Measurements from ENCODE around the gene COL2A1.

Gene COL2A1

DNA sequence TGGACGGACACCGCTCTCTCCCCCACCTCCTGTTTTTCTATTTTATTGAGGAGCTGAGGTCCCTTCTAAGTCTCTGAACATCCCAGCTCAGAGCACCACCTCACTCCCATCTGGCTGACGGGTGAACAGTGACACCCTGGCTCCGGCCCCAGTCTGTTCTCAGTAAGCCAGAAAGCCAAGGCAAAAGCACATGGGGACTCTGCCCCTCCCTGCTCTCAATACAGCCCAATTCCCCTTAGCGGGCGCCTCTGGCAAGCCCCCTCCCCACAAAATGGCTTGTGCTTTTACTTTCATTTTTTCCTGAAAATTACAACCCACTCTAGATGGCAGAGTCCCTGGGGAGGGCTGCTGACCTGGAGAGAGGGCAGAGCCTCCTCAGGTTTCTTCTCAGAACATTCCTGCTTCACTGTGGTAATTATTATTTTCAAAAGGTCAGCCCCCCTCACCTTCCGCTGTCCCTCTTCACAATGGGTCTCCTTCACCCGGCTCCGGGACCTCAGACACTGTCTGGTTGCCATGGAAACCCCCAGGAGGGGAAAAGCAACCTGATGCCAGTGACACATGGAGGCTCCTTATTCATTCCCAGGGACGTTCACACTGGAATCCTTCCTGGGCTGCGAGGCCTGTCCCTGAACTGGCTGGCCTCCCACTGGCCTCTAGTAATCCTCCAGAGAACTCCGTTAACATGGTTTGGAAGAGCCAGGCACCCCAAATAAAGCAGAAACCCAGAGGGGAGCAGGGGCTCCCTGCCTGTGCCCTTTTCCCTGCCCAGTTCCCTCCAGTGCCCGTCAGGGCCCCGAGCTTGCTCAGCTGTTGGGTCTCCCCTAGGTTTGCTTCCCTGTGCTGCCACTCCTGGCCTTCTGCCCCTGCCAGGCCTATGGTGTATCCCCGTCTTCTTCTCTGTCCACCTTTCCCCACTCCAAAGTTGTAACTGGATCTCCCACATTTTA, 15.9 kb downstream of the COL2A1 start:
- DNase-seq: peak; percentile 77

DNA sequence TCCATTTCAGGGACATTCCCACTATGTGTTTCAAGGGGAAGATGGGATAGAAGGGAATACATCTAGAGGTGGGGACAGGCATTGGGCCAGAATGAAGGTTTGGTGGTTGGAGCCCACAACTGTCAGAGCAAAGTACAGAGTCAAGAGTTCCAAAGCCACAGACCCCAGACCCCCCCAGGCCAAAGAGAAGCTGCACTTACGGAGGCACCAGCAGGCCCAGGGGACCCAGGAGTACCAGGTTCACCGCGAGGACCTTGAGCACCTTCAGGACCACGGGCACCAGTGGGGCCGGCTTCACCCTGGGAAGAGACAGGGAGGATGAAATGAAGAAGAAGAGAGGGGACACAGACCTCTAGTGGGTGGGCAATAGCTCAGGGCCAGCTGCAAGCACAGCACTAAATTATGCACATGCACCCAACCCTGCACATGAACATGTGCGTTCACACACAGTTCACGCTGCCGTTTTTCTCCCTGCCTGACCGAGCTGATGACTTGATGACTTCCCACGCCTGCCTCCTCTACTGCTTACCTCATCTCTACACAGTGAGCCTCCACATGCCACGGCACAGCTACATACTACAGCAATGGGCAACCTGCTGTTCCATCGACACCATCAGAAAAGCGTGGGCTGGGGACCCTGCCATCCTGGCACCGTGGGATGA, 16.7 kb downstream of the COL2A1 start:
- DNase-seq: peak; percentile 53

DNA sequence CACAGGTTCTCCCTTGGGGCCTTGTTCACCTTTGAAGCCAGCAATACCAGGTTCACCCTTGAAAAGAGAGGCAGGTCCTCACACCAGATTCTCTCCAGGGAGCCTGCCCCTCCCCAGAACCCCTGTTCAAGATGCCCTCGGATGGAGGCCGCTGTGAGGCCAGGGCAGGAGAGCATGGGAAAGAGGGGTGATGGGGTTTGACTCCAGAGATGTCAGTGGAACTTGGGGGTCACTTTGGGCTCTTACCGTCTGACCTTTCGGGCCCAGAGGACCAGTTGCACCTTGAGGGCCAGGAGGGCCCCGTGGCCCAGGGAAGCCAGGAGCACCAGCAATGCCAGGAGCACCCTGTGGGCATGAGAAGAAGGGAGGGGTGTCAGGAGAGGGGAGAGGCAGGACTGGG, 17.4 kb downstream of the COL2A1 start:
- no peak for DNase-seq

DNA sequence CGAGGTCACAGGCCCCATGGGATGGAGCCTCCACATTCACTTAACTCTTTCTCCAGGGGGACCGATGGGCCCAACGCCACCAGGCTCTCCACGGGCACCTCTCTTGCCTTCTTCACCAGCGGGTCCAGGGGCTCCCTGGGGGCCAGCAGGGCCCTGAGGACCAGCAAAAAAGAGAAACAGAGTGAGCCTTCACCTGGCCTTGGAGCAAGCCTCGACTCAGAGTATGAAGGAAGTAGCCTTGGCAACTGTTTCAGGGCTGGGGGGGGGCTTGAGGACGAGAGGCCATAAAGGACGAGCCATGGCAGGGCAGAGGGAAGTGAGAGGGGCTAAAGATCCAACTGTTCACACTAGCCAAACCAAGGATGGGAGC, 18.0 kb downstream of the COL2A1 start:
- no peak for DNase-seq

DNA sequence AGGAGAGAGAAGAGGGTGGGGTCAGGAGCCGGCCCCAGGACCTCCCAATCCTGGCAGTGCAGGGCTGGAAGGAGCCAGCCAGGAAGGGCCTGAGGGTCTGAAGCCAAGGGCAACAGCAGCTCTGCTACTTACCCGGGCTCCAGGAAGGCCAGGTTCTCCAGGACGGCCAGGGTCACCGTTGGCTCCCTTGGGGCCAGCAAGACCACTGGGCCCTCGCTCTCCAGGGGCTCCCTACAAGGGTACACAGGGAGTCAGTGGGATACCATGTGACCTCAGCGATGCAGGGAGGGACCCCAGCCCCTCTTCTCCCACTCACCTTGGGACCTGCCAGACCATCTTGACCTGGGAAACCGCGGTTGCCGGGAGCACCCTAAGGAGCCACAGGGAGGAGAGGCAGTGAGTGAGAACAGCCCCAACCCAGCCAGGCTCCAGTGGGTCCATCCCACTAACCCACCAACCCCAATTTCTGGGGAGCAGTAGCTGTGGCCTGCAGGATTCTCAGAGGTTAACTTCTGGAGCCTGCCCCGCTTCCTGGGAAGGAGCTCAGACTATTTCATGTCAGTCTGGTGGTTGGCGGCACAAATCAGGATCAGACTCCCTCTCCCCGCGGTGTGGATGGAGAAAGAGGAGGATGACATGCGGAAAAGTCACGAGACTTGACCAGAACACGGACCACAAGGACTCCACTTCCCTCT, 18.5 kb downstream of the COL2A1 start:
- no peak for DNase-seq

DNA sequence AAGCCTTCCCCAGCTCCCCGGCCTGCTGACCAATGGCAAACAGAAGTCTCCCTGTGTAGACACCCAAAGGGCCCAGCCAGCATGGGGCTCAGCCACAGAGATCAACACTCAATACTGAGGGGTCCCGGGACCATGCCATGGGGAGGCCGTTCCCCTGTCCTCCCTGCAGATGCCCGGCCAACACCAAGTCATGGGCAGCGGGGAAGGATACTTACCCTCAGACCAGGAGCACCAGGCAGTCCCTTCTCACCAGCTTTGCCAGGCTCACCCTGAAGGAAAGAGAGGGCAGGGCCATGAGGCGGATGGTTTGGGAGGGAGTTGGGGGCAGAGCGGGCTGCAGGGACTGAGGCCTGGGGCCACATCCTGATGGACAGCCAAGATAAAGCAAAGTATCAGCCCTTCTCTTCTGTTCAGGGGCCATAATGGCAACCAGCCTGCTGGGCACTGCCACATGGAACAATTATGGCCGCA, 19.9 kb downstream of the COL2A1 start:
- DNase-seq: no peak

DNA sequence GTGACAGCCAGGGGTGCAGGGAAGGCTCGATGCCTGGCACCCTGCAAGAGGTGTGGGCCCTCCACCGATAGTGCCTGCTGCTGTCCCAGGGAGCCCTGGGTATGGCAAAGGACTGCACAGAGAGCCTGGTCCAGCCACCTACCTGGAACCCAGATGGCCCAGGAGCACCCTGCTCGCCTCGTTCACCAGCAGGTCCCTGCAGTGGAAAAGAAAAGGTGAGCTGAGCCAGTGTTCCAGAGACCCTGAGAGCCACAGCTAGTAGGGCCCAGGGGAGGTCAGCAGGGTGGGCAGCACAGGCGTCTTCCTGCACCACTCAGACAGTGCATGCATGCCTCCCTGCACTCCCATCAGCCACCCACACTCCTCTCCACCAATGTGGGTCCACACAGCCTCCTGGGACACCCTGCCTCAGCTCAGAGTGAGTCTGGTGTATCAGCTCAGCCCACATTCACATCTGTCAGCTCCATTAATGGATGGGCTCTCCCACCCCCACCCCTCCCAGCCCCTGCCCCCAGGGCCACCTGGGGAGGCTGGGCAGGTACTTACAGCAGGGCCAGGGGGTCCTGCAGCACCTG, 20.6 kb downstream of the COL2A1 start:
- DNase-seq: peak; percentile 31

DNA sequence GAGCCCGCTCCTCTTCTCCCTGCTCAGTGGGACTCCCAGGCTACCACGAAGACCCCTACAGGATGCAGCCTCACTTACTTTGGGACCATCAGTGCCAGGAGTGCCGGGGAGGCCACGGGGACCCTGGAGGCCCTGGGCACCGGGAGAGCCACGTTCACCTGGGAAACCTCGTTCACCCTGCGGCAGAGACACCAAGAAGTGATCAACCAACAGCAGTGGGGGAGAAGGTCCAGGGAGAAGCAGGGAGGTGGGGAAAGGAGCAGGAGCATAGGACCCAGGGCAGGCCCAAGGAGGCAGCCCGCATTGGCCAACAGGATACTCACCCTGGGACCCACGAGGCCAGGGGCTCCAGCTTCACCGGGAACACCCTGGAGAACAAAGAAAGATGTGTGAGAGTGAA, 21.5 kb downstream of the COL2A1 start:
- no peak for DNase-seq

GRCh38 chr12:47982311-47982710, 22.0 kb downstream of the COL2A1 start:
- no peak for DNase-seq

DNA sequence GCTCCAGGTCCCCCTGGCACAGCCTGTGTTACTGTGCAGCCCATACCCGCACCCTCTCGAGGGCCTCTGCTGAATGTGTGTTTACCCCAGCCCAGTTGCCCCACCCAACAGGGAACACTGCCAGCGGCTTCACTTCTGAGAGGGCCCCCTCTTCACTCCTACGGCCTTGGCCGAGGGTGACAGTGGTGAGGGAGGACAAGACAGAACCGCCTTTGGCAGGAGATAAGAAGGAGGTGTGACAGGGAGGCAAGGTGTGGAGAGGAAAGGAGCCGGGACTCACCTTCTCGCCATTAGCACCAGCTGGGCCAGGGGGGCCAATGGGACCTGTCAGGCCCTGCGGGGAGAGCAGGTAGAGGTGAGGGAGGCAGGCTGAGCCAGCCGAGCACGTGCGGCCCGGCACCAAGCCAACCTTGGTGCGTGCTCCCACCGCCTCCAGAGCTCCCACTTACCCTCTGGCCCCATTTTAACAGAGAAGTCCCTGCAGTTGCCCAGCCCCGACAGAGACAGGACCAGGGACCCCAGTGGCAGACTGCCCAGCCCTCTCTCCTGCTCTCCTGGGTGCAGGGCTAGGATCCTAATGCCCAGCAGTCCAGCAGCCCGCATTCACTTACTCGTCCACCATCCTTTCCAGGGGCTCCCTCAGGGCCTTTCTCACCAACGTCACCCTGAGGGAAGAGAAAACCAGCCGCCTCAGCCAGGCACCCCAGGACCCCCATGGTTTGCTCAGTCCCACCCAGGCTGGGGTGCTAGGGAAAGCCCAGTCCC, 22.6 kb downstream of the COL2A1 start:
- no peak for DNase-seq

DNA sequence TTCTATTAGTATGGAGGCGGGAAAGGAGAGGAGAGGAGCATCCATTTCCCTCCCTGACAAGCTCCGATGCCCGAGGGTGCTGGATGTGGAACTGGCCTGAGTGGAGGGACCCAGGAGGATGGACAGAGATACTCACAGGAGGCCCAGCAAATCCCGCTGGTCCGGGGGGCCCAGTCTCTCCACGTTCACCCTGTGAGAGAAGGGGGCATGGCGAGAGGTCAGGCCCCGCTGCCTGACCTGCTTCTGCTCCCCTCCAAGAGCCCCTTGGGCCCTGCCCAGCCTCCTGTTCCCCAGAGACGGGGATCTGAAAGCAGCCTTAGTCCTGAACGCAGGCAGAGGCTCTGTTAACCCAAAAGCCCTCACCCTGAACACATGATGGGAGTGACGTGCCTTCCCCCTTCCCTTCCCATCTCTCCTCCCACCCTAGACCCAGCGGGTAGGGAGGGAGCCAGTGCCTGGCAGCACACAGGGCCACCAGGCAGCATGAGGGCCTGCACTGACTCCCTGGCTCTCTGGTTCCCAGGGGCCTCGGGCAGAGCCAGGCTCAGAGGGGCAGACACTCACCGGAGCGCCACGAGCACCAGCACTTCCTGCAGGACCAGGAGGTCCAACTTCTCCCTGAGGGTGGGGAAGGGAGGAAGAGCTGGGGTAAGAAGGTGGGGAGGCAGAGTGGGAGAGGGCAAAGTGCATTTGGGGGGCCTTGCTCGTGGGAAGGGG, 23.3 kb downstream of the COL2A1 start:
- DNase-seq: no peak

- no peak for DNase-seq
These were observed 24.1 kb downstream of the COL2A1 start for GRCh38 chr12:47980197-47980596.

DNA sequence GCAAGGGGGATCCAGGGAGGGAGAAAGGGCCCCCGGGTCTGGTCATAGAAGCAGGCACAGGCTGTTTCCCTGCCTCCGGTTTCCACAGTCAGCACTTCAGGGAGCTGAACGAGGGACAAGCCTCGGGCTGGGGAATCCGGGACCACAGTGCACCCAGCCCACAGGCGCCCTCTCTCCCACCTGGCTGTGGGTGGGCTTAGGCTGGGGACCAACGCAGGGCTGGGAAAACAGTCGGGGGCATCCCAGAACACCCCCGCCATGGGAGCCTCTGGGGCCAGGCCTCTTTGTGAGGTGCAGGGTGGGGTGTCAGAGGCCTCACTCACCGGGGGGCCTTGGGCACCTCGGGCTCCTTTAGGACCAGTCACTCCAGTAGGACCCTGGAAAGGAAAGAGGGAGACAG, 24.6 kb downstream of the COL2A1 start:
- no peak for DNase-seq

DNA sequence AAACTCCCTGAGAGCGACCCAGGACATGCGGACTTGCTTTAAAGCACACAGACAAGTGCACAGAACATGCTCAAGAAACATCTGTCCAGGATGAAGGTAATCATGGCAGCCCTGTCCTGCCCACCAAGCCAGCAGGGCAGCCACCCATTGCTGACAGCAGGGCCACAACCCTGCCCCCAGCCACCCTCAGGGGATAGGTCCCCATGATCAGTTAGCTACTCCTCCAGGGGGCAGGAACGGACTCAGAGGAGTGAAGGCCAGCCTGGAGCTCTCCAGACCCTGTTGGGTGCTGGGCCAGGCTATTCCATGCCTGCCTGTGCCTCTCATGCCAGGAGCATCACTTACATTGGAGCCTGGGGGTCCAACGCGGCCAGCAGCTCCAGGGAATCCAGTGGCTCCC, 25.1 kb downstream of the COL2A1 start:
- no peak for DNase-seq

GRCh38 chr12:47978598-47978873, 25.7 kb downstream of the COL2A1 start:
- DNase-seq: no peak

DNA sequence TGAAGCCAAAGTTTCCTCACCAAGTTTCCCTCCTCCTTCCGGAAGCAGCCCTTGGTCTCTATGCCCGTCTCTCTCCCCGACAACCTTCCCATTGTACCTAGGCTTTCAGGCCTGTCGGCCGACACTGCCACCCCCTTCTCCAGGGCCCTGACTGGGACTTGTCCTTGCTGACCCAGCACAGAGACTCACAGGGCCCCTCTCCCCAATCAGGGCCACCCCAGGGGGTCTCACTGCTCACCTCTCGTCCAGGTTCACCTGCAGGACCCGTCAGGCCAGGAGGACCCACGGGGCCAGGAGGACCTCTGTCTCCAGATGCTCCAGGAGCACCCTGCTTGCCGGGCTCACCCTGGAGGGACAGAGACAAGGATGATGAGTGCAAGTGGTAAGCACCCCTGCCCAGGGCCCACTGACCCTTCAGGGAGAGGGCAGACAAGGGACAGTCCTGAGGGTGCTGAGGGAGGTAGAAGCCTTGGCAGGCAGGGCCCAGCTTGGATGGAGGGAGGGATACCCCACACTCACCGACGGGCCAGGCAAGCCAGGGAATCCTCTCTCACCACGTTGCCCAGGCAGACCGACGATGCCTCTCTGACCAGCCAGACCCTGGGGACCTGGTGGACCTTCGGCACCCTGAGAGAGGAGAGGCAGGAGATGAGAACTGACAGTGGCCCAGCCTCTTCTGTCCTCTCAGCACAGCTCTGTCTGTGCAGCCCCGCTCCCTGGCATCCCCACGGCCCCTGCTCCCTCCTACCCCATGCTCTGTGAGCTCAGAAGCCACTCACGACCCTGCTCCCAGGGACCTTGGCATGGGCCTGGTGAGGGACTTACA, 26.3 kb downstream of the COL2A1 start:
- no peak for DNase-seq

DNA sequence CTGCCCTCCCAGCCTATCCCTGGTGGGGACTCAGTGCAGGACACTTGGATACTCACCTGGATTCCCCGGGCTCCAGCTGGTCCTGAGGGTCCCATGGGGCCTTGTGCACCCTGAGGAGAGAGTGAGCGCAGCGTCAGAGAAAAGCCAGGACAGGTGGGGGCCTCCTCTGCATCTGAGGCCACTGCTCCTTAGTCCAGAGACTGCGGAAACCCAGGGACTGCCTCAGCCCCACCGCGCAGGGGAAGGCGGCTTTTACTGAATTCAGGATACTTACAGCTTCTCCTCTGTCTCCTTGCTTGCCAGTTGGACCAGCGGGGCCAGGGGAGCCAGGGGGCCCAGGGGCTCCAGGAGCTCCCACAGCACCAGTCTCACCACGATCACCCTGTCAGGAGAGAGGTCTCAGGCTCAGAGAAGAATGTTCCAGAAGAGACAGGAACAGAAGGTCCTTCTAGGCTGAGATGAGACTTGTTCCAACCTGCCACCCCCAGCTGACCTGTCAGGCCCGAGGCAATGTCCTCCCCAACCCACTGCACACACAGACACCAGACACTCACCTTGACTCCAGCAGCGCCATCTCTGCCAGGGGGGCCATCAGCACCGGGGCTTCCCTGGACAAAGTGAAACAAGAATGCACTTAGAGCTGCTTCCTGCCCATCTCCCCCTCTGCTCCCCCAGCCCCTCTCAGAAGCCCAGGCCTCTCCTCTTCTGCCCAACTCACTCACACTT, 27.1 kb downstream of the COL2A1 start:
- DNase-seq: no peak

GRCh38 chr12:47975816-47976215, 28.5 kb downstream of the COL2A1 start:
- no peak for DNase-seq

DNA sequence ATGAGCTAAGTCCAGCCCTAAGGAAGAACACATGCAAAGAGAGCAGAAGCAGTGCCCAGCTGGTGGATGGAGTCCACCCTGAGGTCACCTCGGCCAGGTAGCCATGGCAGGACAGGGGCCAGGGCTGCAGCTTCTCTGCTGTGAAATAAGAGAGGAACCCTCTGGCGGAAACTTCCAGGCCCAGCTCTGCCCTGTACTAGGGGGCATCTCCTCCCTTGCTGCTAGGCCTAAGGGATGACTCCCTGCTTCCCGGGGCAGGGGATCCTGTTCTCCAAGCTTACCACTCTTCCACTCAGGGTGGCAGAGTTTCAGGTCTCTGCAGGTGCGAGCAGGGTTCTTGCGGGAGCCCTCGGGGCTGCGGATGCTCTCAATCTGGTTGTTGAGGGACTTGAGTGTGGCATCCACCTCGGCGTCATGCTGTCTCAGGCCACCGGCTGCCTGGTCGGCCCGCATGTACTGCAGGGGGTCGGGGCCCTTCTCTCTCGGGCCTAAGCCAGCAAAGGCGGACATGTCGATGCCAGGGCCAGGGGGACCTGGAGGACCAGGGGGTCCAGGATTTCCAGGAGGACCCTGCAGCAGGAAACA, 29.1 kb downstream of the COL2A1 start:
- DNase-seq: no peak

- DNase-seq: no peak
These were observed 30.4 kb downstream of the COL2A1 start for GRCh38 chr12:47973870-47974269.
